Cardiac muscle cell (in vitro differentiated cells and primary cell): ENCODE measurements around the gene AHR. TPM values are rescaled to one million over a fixed set of nuclear protein-coding genes. Genes with fewer than 3 reads are reported as not detected.

Experiments
- DNase-seq, 2 donors: peaks; one replicate each; pipeline versions ENCODE4 v3.0.0 to v3.0.0-alpha.2; 2010 to 2017; ENCODE audit warnings: low read depth in 1 of 2, low spot score in 1 of 2
- H3K27ac ChIP-seq: fragments of 200-600 bp; sonication (generic); 2 replicates; pipeline ENCODE4 v1.5.1; 2016
- H3K27me3 ChIP-seq: fragments of 200-600 bp; sonication (generic); 2 replicates; pipeline ENCODE4 v1.6.0; 2016; ENCODE audit warnings: control low read depth
- H3K36me3 ChIP-seq: fragments of 200-600 bp; sonication (generic); 2 replicates; pipeline ENCODE4 v1.5.1; 2016; ENCODE audit warnings: control low read depth
- H3K4me1 ChIP-seq: fragments of 200-600 bp; sonication (generic); 2 replicates; pipeline ENCODE4 v1.8.1; 2017; ENCODE audit warnings: low read depth, mild to moderate bottlenecking, mixed run types
- H3K4me3 ChIP-seq: fragments of 200-600 bp; sonication (generic); 2 replicates; pipeline ENCODE4 v1.5.1; 2016; ENCODE audit warnings: mild to moderate bottlenecking
- H3K9me3 ChIP-seq: fragments of 200-600 bp; sonication (generic); 2 replicates; pipeline ENCODE4 v1.5.1; 2017; ENCODE audit warnings: low read depth, mild to moderate bottlenecking, control low read depth
- CTCF ChIP-seq: IDR thresholded peaks from 2 replicates; pipeline ENCODE4 v1.5.1; 2012; ENCODE audit warnings: low read depth, mild to moderate bottlenecking, low read length
- polyA plus RNA-seq: library from polyadenylated mRNA; unstranded; fragments of >200 nt; fragmentation: Nextera tagmentation; extraction: Ambion mirVana; gene quantifications from 2 replicates; pipeline ENCODE4 v1.2.1, GENCODE V29; 2016
- total RNA-seq: library from RNA; depleted of rRNA; stranded (reverse); fragments of >200 nt; gene quantifications from 2 replicates; pipeline ENCODE4 v1.2.3, GENCODE V29; 2016

AHR gene
- total and polyA plus RNA-seq, 2 experiments from 2014 or later, result 1.5 to 12.5 TPM

GRCh38 chr7:17305387-17306171 is 7.1 kb downstream of the AHR start:
- Histone ChIP-seq H3K27ac (no peak overlapping the region), H3K36me3 (no peaks in the 10 kb centered on the region), H3K27me3 (peaks cover 3% of the 10 kb centered on the region), H3K4me1 (peaks cover under 1% of the 10 kb centered on the region), H3K4me3 (no peak overlapping the region), H3K9me3 (no peaks in the 10 kb centered on the region)
- no peak for TF ChIP-seq CTCF
- no peak for DNase-seq

DNA sequence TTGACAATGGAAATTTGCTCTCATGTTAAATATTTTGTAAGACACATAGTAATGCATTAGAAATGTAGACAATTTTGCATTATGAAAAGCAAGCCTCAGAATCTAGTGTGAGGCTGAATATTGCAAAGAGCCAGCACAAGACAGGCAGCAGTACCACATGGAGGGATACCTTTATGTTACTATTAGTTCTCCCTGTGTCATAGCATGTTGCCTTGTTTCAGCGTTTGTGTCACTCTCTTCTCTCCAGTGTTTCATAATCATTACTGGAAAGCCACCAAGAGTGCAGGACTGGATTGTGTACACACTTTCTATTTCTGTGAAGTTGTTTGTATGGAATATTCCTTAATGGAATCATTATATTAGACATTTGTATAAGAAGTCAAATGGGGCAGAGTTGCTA is 8.5 kb downstream of the AHR start:
- H3K9me3 ChIP-seq, result no peaks in the 10 kb centered on the region
- DNase-seq, result peak in 1 of 2 donors; percentile 40
- no peaks in the 10 kb centered on the region for H3K27me3 ChIP-seq
- no peak overlapping the region for H3K27ac ChIP-seq
- H3K4me1 ChIP-seq, result no peaks in the 10 kb centered on the region
- no peak overlapping the region for H3K4me3 ChIP-seq
- H3K36me3 ChIP-seq, result no peaks in the 10 kb centered on the region
- TF ChIP-seq CTCF, result no peak

GRCh38 chr7:17307558-17307957 is 9.1 kb downstream of the AHR start:
- no peak for TF ChIP-seq CTCF
- H3K36me3 ChIP-seq, result no peaks in the 10 kb centered on the region
- H3K27ac ChIP-seq, result no peak overlapping the region
- no peak for DNase-seq
- H3K4me1 ChIP-seq, result no peaks in the 10 kb centered on the region
- H3K4me3 ChIP-seq, result no peak overlapping the region
- H3K9me3 ChIP-seq, result no peaks in the 10 kb centered on the region
- H3K27me3 ChIP-seq, result no peaks in the 10 kb centered on the region

- Histone ChIP-seq H3K27ac (no peak overlapping the region), H3K27me3 (no peaks in the 10 kb centered on the region), H3K4me1 (no peaks in the 10 kb centered on the region), H3K36me3 (no peaks in the 10 kb centered on the region), H3K9me3 (no peaks in the 10 kb centered on the region), H3K4me3 (no peak overlapping the region)
- no peak for TF ChIP-seq CTCF
- no peak for DNase-seq
Measured at GRCh38 chr7:17307969-17308648, 9.7 kb downstream of the AHR start.

DNA sequence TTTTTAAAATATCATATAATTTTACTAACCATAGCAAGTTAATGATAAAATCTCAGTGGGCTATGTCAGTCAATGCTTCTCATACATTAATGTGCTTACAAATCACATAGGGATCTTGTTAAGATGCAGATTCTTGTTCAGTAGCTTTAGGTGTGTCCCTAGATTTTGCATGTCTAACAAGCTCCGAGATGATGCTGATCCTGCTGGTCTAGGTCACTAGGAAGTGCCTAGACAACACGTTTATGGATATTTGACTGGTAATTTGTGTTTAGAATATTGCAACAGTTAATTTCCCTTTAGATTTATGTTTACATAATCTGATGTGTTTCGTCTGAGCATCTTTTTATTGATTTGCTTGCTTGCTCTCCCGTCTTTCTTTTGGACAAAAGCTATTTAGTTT is 12.7 kb downstream of the AHR start:
- DNase-seq, result no peak
- Histone ChIP-seq H3K9me3 (no peaks in the 10 kb centered on the region), H3K36me3 (no peaks in the 10 kb centered on the region), H3K27me3 (no peaks in the 10 kb centered on the region), H3K4me1 (no peaks in the 10 kb centered on the region), H3K4me3 (no peak overlapping the region), H3K27ac (no peak overlapping the region)
- TF ChIP-seq CTCF, result no peak
